Uterus (tissue), 4 donors: ENCODE measurements around the gene IZUMO1R. TPM values are rescaled to one million over a fixed set of nuclear protein-coding genes. Genes with fewer than 3 reads are reported as not detected.
"Not testable (repeated sequence)": the region's sequence is repeated elsewhere in the genome, so short reads cannot be mapped to it uniquely, and the experiment has no call there.

Experiments
- DNase-seq, 2 donors: peaks; one replicate each; pipeline ENCODE4 v3.0.0-alpha.2; 2019 to 2020
- H3K27ac ChIP-seq, 2 donors: fragments of 200-600 bp; sonication (generic); 1 replicate in 1 of 2; 2 replicates in 1 of 2; pipeline ENCODE4 v1.5.1; 2016 to 2018
- H3K27me3 ChIP-seq, 2 donors: fragments of 200-600 bp; sonication (generic); one replicate each; pipeline ENCODE4 v1.5.1; 2018 to 2019; ENCODE audit warnings: control low read depth in 1 of 2
- H3K36me3 ChIP-seq, 2 donors: fragments of 200-600 bp; sonication (generic); one replicate each; pipeline ENCODE4 v1.5.1; 2019; ENCODE audit warnings: control low read depth in 1 of 2
- H3K4me1 ChIP-seq, 2 donors: fragments of 200-600 bp; sonication (generic); one replicate each; pipeline ENCODE4 v1.5.1; 2018 to 2019; ENCODE audit warnings: control low read depth in 1 of 2
- H3K4me3 ChIP-seq, 2 donors: fragments of 200-600 bp; sonication (generic); 1 replicate in 1 of 2; 2 replicates in 1 of 2; pipeline ENCODE4 v1.5.1; 2018 to 2019; ENCODE audit warnings: mild to moderate bottlenecking in 1 of 2
- H3K9me3 ChIP-seq, 2 donors: fragments of 200-600 bp; sonication (generic); one replicate each; pipeline ENCODE4 v1.5.1; 2019; ENCODE audit warnings: control low read depth in 1 of 2
- CTCF ChIP-seq, 4 experiments: fragments of 200-600 bp in 2 of 4; fragments of 450-650 bp in 2 of 4; sonication (generic) in 2 of 4; IDR thresholded peaks; one replicate each; pipeline ENCODE4 v1.5.1; 2016 to 2019; ENCODE audit warnings: antibody characterized with exemption in 4 of 4, mild to moderate bottlenecking in 2 of 4, moderate library complexity in 1 of 4
- POLR2A ChIP-seq, 2 donors: fragments of 450-650 bp; IDR thresholded peaks; one replicate each; pipeline ENCODE4 v1.6.1; 2016; ENCODE audit warnings: antibody characterized with exemption in 2 of 2, mild to moderate bottlenecking in 1 of 2, moderate library complexity in 1 of 2
- intact Hi-C: fragments of 100-400 bp; cut with DNase I; formaldehyde crosslinking; loops from one replicate; pipeline ENCODE4 v1.15.1; 2023; ENCODE audit warnings: low total_unique reads
- total RNA-seq, 4 donors: library from RNA; depleted of rRNA in 3 of 4; stranded (reverse); fragments of >200 nt in 3 of 4; gene quantifications; one replicate each; pipeline versions ENCODE4 v1.1.0 to v1.2.4, GENCODE V29; 2014 to 2023
- donor health status: DM: yes; HTN: yes; CAD: no.

Gene IZUMO1R
- total RNA-seq: not detected

- H3K9me3 ChIP-seq: no peaks in the 10 kb centered on the region
- no peak within 1 kb of the TSS for H3K4me3 ChIP-seq
- H3K27ac ChIP-seq: peak within 1 kb of the TSS; percentile 57 to 83
- H3K4me1 ChIP-seq: peaks cover 6 to 11% of the 10 kb centered on the region in 2 donors
- intact Hi-C loops: no loop called here
- DNase-seq: no peak
- H3K36me3 ChIP-seq: no peaks in the 10 kb centered on the region
- no peaks in the 10 kb centered on the region for H3K27me3 ChIP-seq
- TF ChIP-seq CTCF (IDR thresholded peaks at IDR 0.05): no peak
- TF ChIP-seq POLR2A (IDR thresholded peaks at IDR 0.05): no peak
Measured at GRCh38 chr11:94303966-94304958, at the start of gene IZUMO1R. Gene IZUMO1R, plus strand, starts transcription at chr11:94304580. Its CDS starts 1,057 bp downstream, at chr11:94305637.

GRCh38 chr11:94271885-94272372, 32.5 kb upstream of the IZUMO1R start:
- TF ChIP-seq POLR2A (IDR thresholded peaks at IDR 0.05): no peak
- no peak for TF ChIP-seq CTCF (IDR thresholded peaks at IDR 0.05)
- no peak for DNase-seq
- intact Hi-C loops: no loop called here

GRCh38 chr11:94272738-94273313, 31.6 kb upstream of the IZUMO1R start:
- intact Hi-C loops: no loop called here
- no peaks in the 10 kb centered on the region for H3K36me3 ChIP-seq
- DNase-seq: peak in 1 of 2 donors; percentile 15
- no peak overlapping the region for H3K27ac ChIP-seq
- H3K4me1 ChIP-seq: no peaks in the 10 kb centered on the region
- no peaks in the 10 kb centered on the region for H3K27me3 ChIP-seq
- no peaks in the 10 kb centered on the region for H3K9me3 ChIP-seq
- TF ChIP-seq CTCF (IDR thresholded peaks at IDR 0.05): no peak
- no peak for TF ChIP-seq POLR2A (IDR thresholded peaks at IDR 0.05)
- H3K4me3 ChIP-seq: no peak overlapping the region

More at GRCh38 chr11:94271885-94272372, 32.5 kb upstream of the IZUMO1R start:
- Histone ChIP-seq H3K9me3 (no peaks in the 10 kb centered on the region), H3K36me3 (no peaks in the 10 kb centered on the region), H3K27ac (no peak overlapping the region), H3K27me3 (no peaks in the 10 kb centered on the region), H3K4me1 (no peaks in the 10 kb centered on the region), H3K4me3 (no peak overlapping the region)

GRCh38 chr11:94275961-94276360, 28.4 kb upstream of the IZUMO1R start:
- Histone ChIP-seq H3K4me3 (no peak overlapping the region), H3K9me3 (no peaks in the 10 kb centered on the region), H3K27me3 (no peaks in the 10 kb centered on the region), H3K4me1 (no peaks in the 10 kb centered on the region), H3K27ac (no peak overlapping the region), H3K36me3 (no peaks in the 10 kb centered on the region)
- TF ChIP-seq POLR2A (IDR thresholded peaks at IDR 0.05) (no peak), CTCF (IDR thresholded peaks at IDR 0.05) (no peak)
- DNase-seq: no peak
- intact Hi-C loops: no loop called here

GRCh38 chr11:94276943-94277342, 27.4 kb upstream of the IZUMO1R start:
- Histone ChIP-seq H3K4me1 (no peaks in the 10 kb centered on the region), H3K27ac (no peak overlapping the region), H3K9me3 (no peaks in the 10 kb centered on the region), H3K4me3 (no peak overlapping the region), H3K27me3 (no peaks in the 10 kb centered on the region), H3K36me3 (no peaks in the 10 kb centered on the region)
- TF ChIP-seq POLR2A (IDR thresholded peaks at IDR 0.05) (no peak), CTCF (IDR thresholded peaks at IDR 0.05) (no peak)
- intact Hi-C loops: no loop called here
- DNase-seq: no peak

- intact Hi-C loops, DNase-seq, H3K4me3 ChIP-seq, H3K27ac ChIP-seq, H3K4me1 ChIP-seq, H3K36me3 ChIP-seq, H3K9me3 ChIP-seq, H3K27me3 ChIP-seq: not testable (repeated sequence)
Measured at GRCh38 chr11:94278207-94278606, 26.2 kb upstream of the IZUMO1R start.
